A673 (cell line): ENCODE data around the gene CETN2. TPM values are rescaled to one million over a fixed set of nuclear protein-coding genes. Genes with fewer than 3 reads are reported as not detected.
"Not testable (repeated sequence)": the region's sequence is repeated elsewhere in the genome, so short reads cannot be mapped to it uniquely, and the experiment has no call there.

Experiments
- BruUV-seq: library from RNA; stranded (reverse); fragments of 400-500 nt; replicated peaks from 2 replicates; lab custom pipeline; 2021; lab: Mats Ljungman, UMichigan
- CTCF ChIA-PET: fragments of 300-600 bp; sonication (Branson Sonifier 250); formaldehyde crosslinking; loops from one replicate; lab custom pipeline; 2022; ENCODE audit warnings: antibody characterized with exemption; lab: Charles Lee
- POLR2A ChIA-PET: fragments of 300-600 bp; sonication (Branson Sonifier 250); formaldehyde crosslinking; loops from one replicate; lab custom pipeline; 2022; ENCODE audit warnings: antibody characterized with exemption; ENCODE audit not compliant: low non-redundant PET; lab: Charles Lee
- DNase-seq: peaks from one replicate; pipeline ENCODE4 v3.0.0-alpha.2; 2015; ENCODE audit warnings: low spot score
- H3K27ac ChIP-seq: fragments of 200-600 bp; sonication (generic); 2 replicates; pipeline ENCODE4 v1.5.1; 2016; ENCODE audit warnings: mixed run types, low read depth, mild to moderate bottlenecking, mixed read lengths, antibody characterized with exemption, low read length; ENCODE audit not compliant: poor library complexity, severe bottlenecking
- H3K27me3 ChIP-seq: fragments of 200-600 bp; sonication (generic); replicated peaks from 2 replicates; pipeline ENCODE4 v1.6.1; 2017; ENCODE audit warnings: mixed run types, low read depth, mild to moderate bottlenecking, mixed read lengths, antibody characterized with exemption, low read length; ENCODE audit not compliant: insufficient read depth, poor library complexity
- H3K36me3 ChIP-seq: fragments of 200-600 bp; sonication (generic); 2 replicates; pipeline ENCODE4 v1.6.1; 2016; ENCODE audit warnings: mixed run types, mild to moderate bottlenecking, mixed read lengths, antibody characterized with exemption, low read length; ENCODE audit not compliant: insufficient read depth, poor library complexity, severe bottlenecking
- H3K4me1 ChIP-seq: fragments of 200-600 bp; sonication (generic); 2 replicates; pipeline ENCODE4 v1.6.1; 2017; ENCODE audit warnings: mixed run types, mild to moderate bottlenecking, mixed read lengths, antibody characterized with exemption, low read length; ENCODE audit not compliant: insufficient read depth, poor library complexity, severe bottlenecking
- H3K4me3 ChIP-seq: fragments of 200-600 bp; sonication (generic); 2 replicates; pipeline ENCODE4 v1.5.1; 2016; ENCODE audit warnings: low read depth, mixed run types, mild to moderate bottlenecking, mixed read lengths, low read length; ENCODE audit not compliant: poor library complexity, severe bottlenecking
- H3K9me3 ChIP-seq: fragments of 200-600 bp; sonication (generic); 2 replicates; pipeline ENCODE4 v1.6.1; 2016; ENCODE audit warnings: mixed run types, low read depth, mild to moderate bottlenecking, mixed read lengths, antibody characterized with exemption, low read length; ENCODE audit not compliant: poor library complexity, severe bottlenecking
- CTCF ChIP-seq: fragments of 300-800, 200-600 bp; sonication (generic); conservative IDR thresholded peaks from 2 replicates; pipeline ENCODE4 v1.5.1; 2017; ENCODE audit warnings: low read depth, mild to moderate bottlenecking, antibody characterized with exemption, low read length, moderate library complexity, mixed read lengths
- EZH2 ChIP-seq: fragments of 200-600 bp; sonication (generic); IDR thresholded peaks from 2 replicates; pipeline ENCODE4 v1.6.1; 2017; ENCODE audit warnings: borderline replicate concordance, low read depth, mild to moderate bottlenecking, mixed read lengths, antibody characterized with exemption, low read length; ENCODE audit not compliant: poor library complexity, severe bottlenecking
- intact Hi-C: fragments of 100-400 bp; cut with micrococcal nuclease; formaldehyde crosslinking; loops from one replicate; pipeline ENCODE4 v1.10.0; 2022; ENCODE audit not compliant: unreplicated experiment
- total RNA-seq: library from RNA; stranded (reverse); gene quantifications from 2 replicates; pipeline ENCODE4 v1.2.3, GENCODE V29; 2021

CETN2 gene
- total RNA-seq, 1 experiment from 2014 or later = 36.1 TPM

GRCh38 chrX:152842772-152843338 lies 12.3 kb upstream of the CETN2 start:
- CTCF ChIA-PET = no interaction called here
- POLR2A ChIA-PET = no interaction called here
- Histone ChIP-seq H3K9me3 (no peaks in the 10 kb centered on the region), H3K4me3 (no peak overlapping the region), H3K4me1 (no peaks in the 10 kb centered on the region), H3K27ac (no peak overlapping the region), H3K36me3 (no peaks in the 10 kb centered on the region), H3K27me3 (no peaks in the 10 kb centered on the region)
- intact Hi-C loops = no loop called here
- no TSS peak for BruUV-seq
- TF ChIP-seq CTCF (no peak), EZH2 (no peak)
- no peak for DNase-seq

GRCh38 chrX:152835470-152835869 lies 4.9 kb upstream of the CETN2 start:
- DNase-seq, BruUV-seq, H3K27me3 ChIP-seq, H3K27ac ChIP-seq, H3K4me3 ChIP-seq, POLR2A ChIA-PET, CTCF ChIA-PET, H3K9me3 ChIP-seq, H3K4me1 ChIP-seq, intact Hi-C loops: not testable (repeated sequence)
- peaks cover 11% of the 10 kb centered on the region for H3K36me3 ChIP-seq

GRCh38 chrX:152833378-152833777 lies 2.8 kb upstream of the CETN2 start:
- Histone ChIP-seq H3K27me3 (no peaks in the 10 kb centered on the region), H3K4me1 (peaks cover 5% of the 10 kb centered on the region), H3K27ac (no peak overlapping the region), H3K9me3 (no peaks in the 10 kb centered on the region), H3K4me3 (no peak overlapping the region), H3K36me3 (peaks cover 11% of the 10 kb centered on the region)
- POLR2A ChIA-PET = no interaction called here
- no TSS peak for BruUV-seq
- CTCF ChIA-PET = no interaction called here
- intact Hi-C loops = no loop called here
- DNase-seq = no peak
- TF ChIP-seq CTCF (no peak), EZH2 (no peak)

- no peak for TF ChIP-seq CTCF
- TF ChIP-seq EZH2 = no peak
- intact Hi-C loops = no loop called here
- Histone ChIP-seq H3K4me1 (peaks cover 5% of the 10 kb centered on the region), H3K36me3 (peaks cover 11% of the 10 kb centered on the region), H3K27me3 (no peaks in the 10 kb centered on the region), H3K4me3 (peak overlapping the region; percentile 66), H3K9me3 (no peaks in the 10 kb centered on the region), H3K27ac (no peak overlapping the region)
- no peak for DNase-seq
- CTCF ChIA-PET = no interaction called here
- POLR2A ChIA-PET = no interaction called here
- BruUV-seq = no TSS peak
Measured at GRCh38 chrX:152832520-152832919, 2.0 kb upstream of the CETN2 start.
